ENCODE data around the gene MAN2B2. TPM values are rescaled to one million over a fixed set of nuclear protein-coding genes. Genes with fewer than 3 reads are reported as not detected.
A peak's percentile ranks its signal among the peaks of the same experiment; 100 is the strongest.

The MAN2B2 gene
- total and polyA plus RNA-seq, 2 of the 4 experiments (the other 2 are of a cell fraction) = 13.4 to 34.1 TPM

- H2AK9ac ChIP-seq (replicated peaks; ENCODE audit: low read depth, low read length, poor library complexity) = no peak overlapping the region
- POLR2A ChIA-PET (ENCODE audit: unreplicated experiment) = no interaction called here
- TF ChIP-seq MAZ (IDR thresholded peaks at IDR 0.05; ENCODE audit: borderline replicate concordance, low read depth, low read length) (peak; percentile 38; the same call in 1 of the 2 replicates), SMC3 (IDR thresholded peaks at IDR 0.05; ENCODE audit: low read depth, low read length) (peak; percentile 76), MAFK (IDR thresholded peaks at IDR 0.05; ENCODE audit: low read depth, low read length) (no peak), FOS (IDR thresholded peaks at IDR 0.05; ENCODE audit: low read depth, low read length) (no peak), CTCF (conservative IDR thresholded peaks at IDR 0.05; ENCODE audit: low read depth, low read length) (peak; percentile 86), NFE2L2 (IDR thresholded peaks at IDR 0.05; ENCODE audit: low read depth, low read length) (no peak), POLR2A (IDR thresholded peaks at IDR 0.05; ENCODE audit: low read depth, low read length) (no peak), BHLHE40 (IDR thresholded peaks at IDR 0.05; ENCODE audit: low read depth, low read length) (no peak), RAD21 (IDR thresholded peaks at IDR 0.05; ENCODE audit: low read length) (peak; percentile 55), MXI1 (IDR thresholded peaks at IDR 0.05; ENCODE audit: borderline replicate concordance, low read depth, low read length) (0 out of 2 replicates have a peak, but pooled peaks have one; percentile 66), ELK1 (IDR thresholded peaks at IDR 0.05; ENCODE audit: borderline replicate concordance, low read depth, low read length) (no peak), RFX5 (IDR thresholded peaks at IDR 0.05; ENCODE audit: low read depth, low read length) (no peak), CHD1 (IDR thresholded peaks at IDR 0.05; ENCODE audit: low read depth, low read length) (no peak), USF2 (IDR thresholded peaks at IDR 0.05; ENCODE audit: low read depth, low read length) (peak; percentile 24; the same call in 1 of the 2 replicates)
Observed at GRCh38 chr4:6546681-6547447, 28.1 kb upstream of the MAN2B2 start.

More at GRCh38 chr4:6546681-6547447, 28.1 kb upstream of the MAN2B2 start:
- Histone ChIP-seq H4K91ac (ENCODE audit: insufficient read depth, low read depth, low read length) (no peak overlapping the region), H2AK5ac (ENCODE audit: low read depth, low read length) (no peak overlapping the region), H3K27me3 (ENCODE audit: control insufficient read depth, insufficient read depth, low read length) (peaks cover 3% of the 10 kb centered on the region; the same call in 1 of the 2 replicates), H3K4me3 (ENCODE audit: insufficient read depth, low read depth, low read length) (no peak overlapping the region), H4K5ac (ENCODE audit: low read depth, low read length) (no peak overlapping the region), H3K18ac (ENCODE audit: low read depth, low read length) (no peak overlapping the region), H2BK15ac (ENCODE audit: low read depth, low read length) (no peak overlapping the region), H4K8ac (ENCODE audit: low read depth in 2 of 2, low read length in 2 of 2) (no peak overlapping the region), H3K4me1 (ENCODE audit: control insufficient read depth, insufficient read depth, low read length) (no peaks in the 10 kb centered on the region), H3K56ac (ENCODE audit: extremely low read depth, insufficient read depth, low read length) (no peak overlapping the region), H3K9ac (ENCODE audit: low read depth, low read length) (no peak overlapping the region), H2BK120ac (ENCODE audit: low read depth, low read length) (no peak overlapping the region), H3K9me3 (ENCODE audit: control insufficient read depth, insufficient read depth, low read length) (peaks cover 3% of the 10 kb centered on the region), H3K4me2 (ENCODE audit: low read depth, low read length) (no peak overlapping the region), H4K20me1 (ENCODE audit: insufficient read depth, low read length) (no peaks in the 10 kb centered on the region), H2AFZ (replicated peaks; ENCODE audit: low read length, poor library complexity) (peak overlapping the region; percentile 8), H3K23ac (ENCODE audit: low read depth, low read length) (no peak overlapping the region), H3K4ac (ENCODE audit: low read depth, low read length) (no peak overlapping the region), H3K79me1 (ENCODE audit: low read depth in 1 of 2, low read length in 2 of 2) (no peaks in the 10 kb centered on the region), H2BK20ac (ENCODE audit: low read depth, low read length) (no peak overlapping the region), H3K27ac (ENCODE audit: insufficient read depth, low read length) (no peak overlapping the region), H2BK5ac (ENCODE audit: low read depth, low read length, poor library complexity, severe bottlenecking) (no peak overlapping the region), H3K36me3 (ENCODE audit: control insufficient read depth, insufficient read depth, low read length) (no peaks in the 10 kb centered on the region), H3K14ac (replicated peaks; ENCODE audit: low read depth, low read length) (no peak overlapping the region), H3K9me1 (ENCODE audit: insufficient read depth, low read length) (no peaks in the 10 kb centered on the region)
- CTCF ChIA-PET = interaction anchor here (0.7 to 1.6 kb wide), 5 partner anchors 14 to 296 kb away, joined by 3 to 10 read pairs (median 3); no protein-coding TSS in a partner anchor
- ATAC-seq (ENCODE audit: low read depth) = peak; percentile 93
- DNase-seq = peak; percentile 72
- BruUV-seq (replicated peaks) = no TSS peak
- in situ Hi-C loops (cut with MboI; ENCODE audit: low sequenced_read_pairs) = loop anchor here (10.0 kb wide), 1 partner anchor 292 kb away; no protein-coding TSS in a partner anchor
- WGBS, 2 experiments (ENCODE audit: extremely low coverage in 2 of 2, insufficient read length in 1 of 2) = 2% methylated on average over 7 of the region's 19 CpGs; no CpG with 5 or more reads in 1 of the 2 experiments
- dilution Hi-C loops (cut with HindIII; ENCODE audit: low sequenced_read_pairs, unreplicated experiment) = no loop called here
- intact Hi-C loops (cut with micrococcal nuclease) = loop anchor here (1.0 kb wide), 2 partner anchors 215 to 297 kb away; no protein-coding TSS in a partner anchor

Measured in IMR-90 (cell line).